H1 (cell line): ENCODE data around the gene KPNA6. TPM values are rescaled to one million over a fixed set of nuclear protein-coding genes. Genes with fewer than 3 reads are reported as not detected.

Source experiments
- GTF2F1 ChIP-seq: IDR thresholded peaks from 2 replicates; pipeline ENCODE4 v1.6.1; 2012; ENCODE audit warnings: low read depth, low read length, improper control_type of control experiment, borderline replicate concordance
- SP2 ChIP-seq: IDR thresholded peaks from 2 replicates; pipeline ENCODE4 v1.6.1; 2012; ENCODE audit warnings: mild to moderate bottlenecking, low read length, inconsistent platforms
- SP4 ChIP-seq: IDR thresholded peaks from 2 replicates; pipeline ENCODE4 v1.6.1; 2012; ENCODE audit warnings: low read length, inconsistent platforms
- TAF7 ChIP-seq: optimal IDR thresholded peaks from 2 replicates; pipeline ENCODE3; 2011; ENCODE audit warnings: low read depth, mild to moderate bottlenecking, inconsistent platforms, low read length, moderate library complexity, borderline replicate concordance
- TEAD4 ChIP-seq: IDR thresholded peaks from 2 replicates; pipeline ENCODE4 v1.6.1; 2012; ENCODE audit warnings: low read depth, low read length, inconsistent platforms, mixed read lengths
- ZNF274 ChIP-seq: IDR thresholded peaks from 2 replicates; pipeline ENCODE4 v1.7.0; 2012; ENCODE audit warnings: low read length, borderline replicate concordance; ENCODE audit errors: extremely low read depth
- polyA plus RNA-seq, 7 experiments: library from polyadenylated mRNA; depleted of rRNA in 3 of 7; stranded (reverse) in 5 of 7; unstranded in 2 of 7; fragments of >200 nt in 5 of 7; fragments of 200-250 nt in 2 of 7; gene quantifications; 1 replicate in 5 of 7; 2 replicates in 1 of 7; 4 replicates in 1 of 7; pipeline versions ENCODE4 v1.2.1 to v1.2.3, GENCODE V29; 2011 to 2013; ENCODE audit warnings: missing spikeins in 2 of 7, mixed read lengths in 2 of 7
- total RNA-seq: library from RNA; stranded (reverse); fragmentation: NEBNext Ultra II Directional; extraction: Animal tissue kit (Norgen Biotek cat#: 25700); gene quantifications from 2 replicates; pipeline ENCODE4 v1.2.1, GENCODE V29; 2021
- TF ChIP-seq, protein P1 (sequence below): fragments of 300-600 bp; sonication (generic); IDR thresholded peaks from 2 replicates; pipeline ENCODE4 v1.7.1; 2012; ENCODE audit warnings: low read length, moderate library complexity, mild to moderate bottlenecking, inconsistent platforms; ENCODE audit not compliant: insufficient replicate concordance
- TF ChIP-seq, protein P2 (sequence below): IDR thresholded peaks from 2 replicates; pipeline ENCODE4 v1.6.1; 2011; ENCODE audit warnings: low read depth, mild to moderate bottlenecking, low read length; ENCODE audit not compliant: insufficient read depth
- TF ChIP-seq, protein P3 (sequence below): IDR thresholded peaks from 2 replicates; pipeline ENCODE4 v1.6.1; 2012; ENCODE audit warnings: inconsistent platforms

The KPNA6 gene
- total and polyA plus RNA-seq, 2 of the 8 experiments (the other 6 are each of a cell fraction or from before 2014, with no cell fraction given) = 24.2 to 120 TPM

DNA sequence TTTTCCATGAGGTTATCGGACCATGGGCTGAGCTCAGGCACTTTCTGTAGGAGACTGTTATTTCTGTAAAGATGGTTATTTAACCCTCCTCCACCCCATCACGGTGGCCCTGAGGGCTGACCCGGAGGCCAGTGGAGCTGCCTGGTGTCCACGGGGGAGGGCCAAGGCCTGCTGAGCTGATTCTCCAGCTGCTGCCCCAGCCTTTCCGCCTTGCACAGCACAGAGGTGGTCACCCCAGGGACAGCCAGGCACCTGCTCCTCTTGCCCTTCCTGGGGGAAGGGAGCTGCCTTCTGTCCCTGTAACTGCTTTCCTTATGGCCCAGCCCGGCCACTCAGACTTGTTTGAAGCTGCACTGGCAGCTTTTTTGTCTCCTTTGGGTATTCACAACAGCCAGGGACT, 90.0 kb downstream of the KPNA6 start (continued):
- TF ChIP-seq, protein P1, sequence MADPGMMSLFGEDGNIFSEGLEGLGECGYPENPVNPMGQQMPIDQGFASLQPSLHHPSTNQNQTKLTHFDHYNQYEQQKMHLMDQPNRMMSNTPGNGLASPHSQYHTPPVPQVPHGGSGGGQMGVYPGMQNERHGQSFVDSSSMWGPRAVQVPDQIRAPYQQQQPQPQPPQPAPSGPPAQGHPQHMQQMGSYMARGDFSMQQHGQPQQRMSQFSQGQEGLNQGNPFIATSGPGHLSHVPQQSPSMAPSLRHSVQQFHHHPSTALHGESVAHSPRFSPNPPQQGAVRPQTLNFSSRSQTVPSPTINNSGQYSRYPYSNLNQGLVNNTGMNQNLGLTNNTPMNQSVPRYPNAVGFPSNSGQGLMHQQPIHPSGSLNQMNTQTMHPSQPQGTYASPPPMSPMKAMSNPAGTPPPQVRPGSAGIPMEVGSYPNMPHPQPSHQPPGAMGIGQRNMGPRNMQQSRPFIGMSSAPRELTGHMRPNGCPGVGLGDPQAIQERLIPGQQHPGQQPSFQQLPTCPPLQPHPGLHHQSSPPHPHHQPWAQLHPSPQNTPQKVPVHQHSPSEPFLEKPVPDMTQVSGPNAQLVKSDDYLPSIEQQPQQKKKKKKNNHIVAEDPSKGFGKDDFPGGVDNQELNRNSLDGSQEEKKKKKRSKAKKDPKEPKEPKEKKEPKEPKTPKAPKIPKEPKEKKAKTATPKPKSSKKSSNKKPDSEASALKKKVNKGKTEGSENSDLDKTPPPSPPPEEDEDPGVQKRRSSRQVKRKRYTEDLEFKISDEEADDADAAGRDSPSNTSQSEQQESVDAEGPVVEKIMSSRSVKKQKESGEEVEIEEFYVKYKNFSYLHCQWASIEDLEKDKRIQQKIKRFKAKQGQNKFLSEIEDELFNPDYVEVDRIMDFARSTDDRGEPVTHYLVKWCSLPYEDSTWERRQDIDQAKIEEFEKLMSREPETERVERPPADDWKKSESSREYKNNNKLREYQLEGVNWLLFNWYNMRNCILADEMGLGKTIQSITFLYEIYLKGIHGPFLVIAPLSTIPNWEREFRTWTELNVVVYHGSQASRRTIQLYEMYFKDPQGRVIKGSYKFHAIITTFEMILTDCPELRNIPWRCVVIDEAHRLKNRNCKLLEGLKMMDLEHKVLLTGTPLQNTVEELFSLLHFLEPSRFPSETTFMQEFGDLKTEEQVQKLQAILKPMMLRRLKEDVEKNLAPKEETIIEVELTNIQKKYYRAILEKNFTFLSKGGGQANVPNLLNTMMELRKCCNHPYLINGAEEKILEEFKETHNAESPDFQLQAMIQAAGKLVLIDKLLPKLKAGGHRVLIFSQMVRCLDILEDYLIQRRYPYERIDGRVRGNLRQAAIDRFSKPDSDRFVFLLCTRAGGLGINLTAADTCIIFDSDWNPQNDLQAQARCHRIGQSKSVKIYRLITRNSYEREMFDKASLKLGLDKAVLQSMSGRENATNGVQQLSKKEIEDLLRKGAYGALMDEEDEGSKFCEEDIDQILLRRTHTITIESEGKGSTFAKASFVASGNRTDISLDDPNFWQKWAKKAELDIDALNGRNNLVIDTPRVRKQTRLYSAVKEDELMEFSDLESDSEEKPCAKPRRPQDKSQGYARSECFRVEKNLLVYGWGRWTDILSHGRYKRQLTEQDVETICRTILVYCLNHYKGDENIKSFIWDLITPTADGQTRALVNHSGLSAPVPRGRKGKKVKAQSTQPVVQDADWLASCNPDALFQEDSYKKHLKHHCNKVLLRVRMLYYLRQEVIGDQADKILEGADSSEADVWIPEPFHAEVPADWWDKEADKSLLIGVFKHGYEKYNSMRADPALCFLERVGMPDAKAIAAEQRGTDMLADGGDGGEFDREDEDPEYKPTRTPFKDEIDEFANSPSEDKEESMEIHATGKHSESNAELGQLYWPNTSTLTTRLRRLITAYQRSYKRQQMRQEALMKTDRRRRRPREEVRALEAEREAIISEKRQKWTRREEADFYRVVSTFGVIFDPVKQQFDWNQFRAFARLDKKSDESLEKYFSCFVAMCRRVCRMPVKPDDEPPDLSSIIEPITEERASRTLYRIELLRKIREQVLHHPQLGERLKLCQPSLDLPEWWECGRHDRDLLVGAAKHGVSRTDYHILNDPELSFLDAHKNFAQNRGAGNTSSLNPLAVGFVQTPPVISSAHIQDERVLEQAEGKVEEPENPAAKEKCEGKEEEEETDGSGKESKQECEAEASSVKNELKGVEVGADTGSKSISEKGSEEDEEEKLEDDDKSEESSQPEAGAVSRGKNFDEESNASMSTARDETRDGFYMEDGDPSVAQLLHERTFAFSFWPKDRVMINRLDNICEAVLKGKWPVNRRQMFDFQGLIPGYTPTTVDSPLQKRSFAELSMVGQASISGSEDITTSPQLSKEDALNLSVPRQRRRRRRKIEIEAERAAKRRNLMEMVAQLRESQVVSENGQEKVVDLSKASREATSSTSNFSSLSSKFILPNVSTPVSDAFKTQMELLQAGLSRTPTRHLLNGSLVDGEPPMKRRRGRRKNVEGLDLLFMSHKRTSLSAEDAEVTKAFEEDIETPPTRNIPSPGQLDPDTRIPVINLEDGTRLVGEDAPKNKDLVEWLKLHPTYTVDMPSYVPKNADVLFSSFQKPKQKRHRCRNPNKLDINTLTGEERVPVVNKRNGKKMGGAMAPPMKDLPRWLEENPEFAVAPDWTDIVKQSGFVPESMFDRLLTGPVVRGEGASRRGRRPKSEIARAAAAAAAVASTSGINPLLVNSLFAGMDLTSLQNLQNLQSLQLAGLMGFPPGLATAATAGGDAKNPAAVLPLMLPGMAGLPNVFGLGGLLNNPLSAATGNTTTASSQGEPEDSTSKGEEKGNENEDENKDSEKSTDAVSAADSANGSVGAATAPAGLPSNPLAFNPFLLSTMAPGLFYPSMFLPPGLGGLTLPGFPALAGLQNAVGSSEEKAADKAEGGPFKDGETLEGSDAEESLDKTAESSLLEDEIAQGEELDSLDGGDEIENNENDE = no peak
- no peak for TF ChIP-seq TEAD4
- TF ChIP-seq, protein P2, sequence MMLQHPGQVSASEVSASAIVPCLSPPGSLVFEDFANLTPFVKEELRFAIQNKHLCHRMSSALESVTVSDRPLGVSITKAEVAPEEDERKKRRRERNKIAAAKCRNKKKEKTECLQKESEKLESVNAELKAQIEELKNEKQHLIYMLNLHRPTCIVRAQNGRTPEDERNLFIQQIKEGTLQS = no peak
- no peak for TF ChIP-seq GTF2F1
- TF ChIP-seq, protein P3, sequence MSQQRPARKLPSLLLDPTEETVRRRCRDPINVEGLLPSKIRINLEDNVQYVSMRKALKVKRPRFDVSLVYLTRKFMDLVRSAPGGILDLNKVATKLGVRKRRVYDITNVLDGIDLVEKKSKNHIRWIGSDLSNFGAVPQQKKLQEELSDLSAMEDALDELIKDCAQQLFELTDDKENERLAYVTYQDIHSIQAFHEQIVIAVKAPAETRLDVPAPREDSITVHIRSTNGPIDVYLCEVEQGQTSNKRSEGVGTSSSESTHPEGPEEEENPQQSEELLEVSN = no peak
- no peak for TF ChIP-seq ZNF274
- TF ChIP-seq SP4 = no peak
- TF ChIP-seq TAF7 = no peak
- TF ChIP-seq SP2 = no peak
